Chondrocyte (in vitro differentiated cells): Measurements from ENCODE around the gene MBNL1. TPM values are rescaled to one million over a fixed set of nuclear protein-coding genes. Genes with fewer than 3 reads are reported as not detected.

Experiments used
- DNase-seq: peaks from one replicate; pipeline ENCODE4 v3.0.0; 2021; ENCODE audit warnings: mixed read lengths, low spot score
- H3K27ac Mint-ChIP-seq: one replicate; pipeline ENCODE4 v1.8.0; 2021; ENCODE audit warnings: mild to moderate bottlenecking, moderate library complexity, mixed read lengths; ENCODE audit not compliant: unreplicated experiment
- H3K27me3 Mint-ChIP-seq: 2 replicates; pipeline ENCODE4 v1.8.0; 2021; ENCODE audit warnings: low read depth, mixed read lengths
- H3K36me3 Mint-ChIP-seq: 2 replicates; pipeline ENCODE4 v1.8.0; 2021; ENCODE audit warnings: low read depth, mixed read lengths
- H3K4me1 Mint-ChIP-seq: 2 replicates; pipeline ENCODE4 v1.8.0; 2021; ENCODE audit warnings: low read depth, mild to moderate bottlenecking, mixed read lengths
- H3K4me3 Mint-ChIP-seq: one replicate; pipeline ENCODE4 v1.8.0; 2021; ENCODE audit warnings: mild to moderate bottlenecking, moderate library complexity, mixed read lengths; ENCODE audit not compliant: unreplicated experiment
- H3K9me3 Mint-ChIP-seq: 2 replicates; pipeline ENCODE4 v1.8.0; 2021; ENCODE audit warnings: low read depth, mixed read lengths
- total RNA-seq: library from RNA; stranded (reverse); gene quantifications from 3 replicates; pipeline ENCODE4 v1.2.1, GENCODE V29; 2021
- TF ChIP-seq, protein P1 (sequence below): fragments of 200-600 bp; sonication (generic); IDR thresholded peaks from 2 replicates; pipeline ENCODE4 v1.5.0; 2021; ENCODE audit warnings: antibody characterized with exemption, mild to moderate bottlenecking, moderate library complexity

MBNL1 gene
- total RNA-seq, 1 donor from 2014 or later, result 166 TPM

DNA sequence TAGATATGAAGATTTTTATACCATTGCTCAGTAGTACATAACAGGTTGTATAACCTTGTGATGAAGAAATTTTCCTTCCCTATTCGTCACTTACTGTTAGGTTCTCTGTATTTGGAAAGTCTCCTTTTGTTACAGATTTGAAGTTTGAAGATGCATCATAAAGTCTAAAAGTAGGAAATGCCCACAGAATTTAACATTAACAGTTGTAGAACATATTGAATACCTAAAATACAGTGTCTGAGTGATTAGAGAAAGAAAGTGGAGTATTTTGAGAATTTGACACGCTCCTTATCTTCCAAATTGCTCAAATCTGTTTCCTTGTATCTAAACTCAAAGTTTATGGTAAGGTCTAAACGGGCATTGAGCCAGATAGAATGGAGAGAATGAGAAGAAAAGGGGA lies 111.3 kb downstream of the MBNL1 start:
- DNase-seq, result no peak
- no peak overlapping the region for H3K4me3 Mint-ChIP-seq
- peak overlapping the region; percentile 83 for H3K27ac Mint-ChIP-seq
- H3K36me3 Mint-ChIP-seq, result no peaks in the 10 kb centered on the region
- no peaks in the 10 kb centered on the region for H3K27me3 Mint-ChIP-seq
- peaks cover 77% of the 10 kb centered on the region for H3K4me1 Mint-ChIP-seq
- TF ChIP-seq, protein P1, sequence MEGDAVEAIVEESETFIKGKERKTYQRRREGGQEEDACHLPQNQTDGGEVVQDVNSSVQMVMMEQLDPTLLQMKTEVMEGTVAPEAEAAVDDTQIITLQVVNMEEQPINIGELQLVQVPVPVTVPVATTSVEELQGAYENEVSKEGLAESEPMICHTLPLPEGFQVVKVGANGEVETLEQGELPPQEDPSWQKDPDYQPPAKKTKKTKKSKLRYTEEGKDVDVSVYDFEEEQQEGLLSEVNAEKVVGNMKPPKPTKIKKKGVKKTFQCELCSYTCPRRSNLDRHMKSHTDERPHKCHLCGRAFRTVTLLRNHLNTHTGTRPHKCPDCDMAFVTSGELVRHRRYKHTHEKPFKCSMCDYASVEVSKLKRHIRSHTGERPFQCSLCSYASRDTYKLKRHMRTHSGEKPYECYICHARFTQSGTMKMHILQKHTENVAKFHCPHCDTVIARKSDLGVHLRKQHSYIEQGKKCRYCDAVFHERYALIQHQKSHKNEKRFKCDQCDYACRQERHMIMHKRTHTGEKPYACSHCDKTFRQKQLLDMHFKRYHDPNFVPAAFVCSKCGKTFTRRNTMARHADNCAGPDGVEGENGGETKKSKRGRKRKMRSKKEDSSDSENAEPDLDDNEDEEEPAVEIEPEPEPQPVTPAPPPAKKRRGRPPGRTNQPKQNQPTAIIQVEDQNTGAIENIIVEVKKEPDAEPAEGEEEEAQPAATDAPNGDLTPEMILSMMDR, result no peak
- no peaks in the 10 kb centered on the region for H3K9me3 Mint-ChIP-seq

DNA sequence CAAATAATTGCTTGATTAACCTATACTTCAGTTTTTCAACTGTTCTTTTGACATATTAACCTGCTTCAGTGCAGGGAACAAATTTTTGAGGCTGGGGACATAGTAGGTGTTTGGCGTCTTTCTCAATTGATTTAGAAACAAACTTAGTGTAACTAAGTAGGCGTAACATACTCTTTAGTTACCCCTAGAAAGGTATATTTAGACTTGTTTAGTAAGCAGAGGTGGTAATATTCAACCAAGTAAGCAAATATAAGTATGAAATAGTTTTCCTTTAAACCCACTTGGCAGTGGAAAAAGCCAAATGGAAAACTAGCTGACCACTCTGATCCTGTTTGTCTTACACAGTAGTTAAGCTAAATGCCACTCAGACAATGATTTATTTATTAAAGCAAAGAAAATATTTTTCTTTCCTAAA lies 113.2 kb downstream of the MBNL1 start:
- no peak for DNase-seq
- Mint-ChIP-seq H3K4me3 (no peak overlapping the region), H3K9me3 (no peaks in the 10 kb centered on the region), H3K36me3 (no peaks in the 10 kb centered on the region), H3K27ac (peak overlapping the region; percentile 95), H3K4me1 (peaks cover 80% of the 10 kb centered on the region), H3K27me3 (no peaks in the 10 kb centered on the region)
- TF ChIP-seq, protein P1, result no peak

DNA sequence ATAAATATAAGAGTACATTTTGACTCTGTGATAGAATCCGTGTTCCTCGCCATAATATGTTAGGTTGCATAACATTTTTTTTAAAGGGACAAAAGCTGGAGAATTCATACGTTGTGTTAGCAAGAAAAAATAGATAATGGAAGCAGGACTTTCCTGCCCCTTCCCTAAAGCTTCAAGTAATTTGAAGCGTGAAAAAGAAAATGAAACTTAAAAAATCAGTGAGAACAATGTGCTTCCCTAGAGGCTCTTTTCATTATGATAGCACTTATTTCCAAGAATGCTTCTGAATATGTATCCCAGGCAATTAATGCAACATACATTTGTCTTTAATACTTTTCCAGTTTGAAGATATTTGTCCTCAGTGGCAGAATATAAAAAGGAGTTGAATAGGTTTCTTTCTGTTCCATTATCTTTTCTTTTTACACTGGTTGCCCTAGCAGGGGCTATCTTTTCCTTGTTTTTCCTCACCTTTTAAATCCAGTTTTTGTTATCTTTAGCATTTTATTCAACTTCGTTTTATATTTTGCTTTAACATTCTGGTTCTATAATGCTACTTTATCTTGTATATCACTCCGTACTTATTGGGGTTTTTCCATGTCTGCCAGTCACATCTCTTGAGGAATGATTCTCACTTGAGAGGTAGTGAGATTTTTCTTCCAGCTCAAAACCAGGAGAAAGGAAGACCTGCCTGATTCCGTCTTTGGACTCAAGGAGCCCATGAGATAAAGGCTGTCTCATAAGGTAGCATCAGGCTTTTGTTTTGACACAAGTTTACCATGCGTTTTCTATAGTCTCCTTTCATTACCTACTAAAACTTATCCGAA lies 113.8 kb downstream of the MBNL1 start:
- TF ChIP-seq, protein P1, result no peak
- H3K4me1 Mint-ChIP-seq, result peaks cover 81% of the 10 kb centered on the region
- no peaks in the 10 kb centered on the region for H3K9me3 Mint-ChIP-seq
- peak overlapping the region; percentile 95 for H3K27ac Mint-ChIP-seq
- no peak for DNase-seq
- no peaks in the 10 kb centered on the region for H3K27me3 Mint-ChIP-seq
- peak overlapping the region; percentile 64 for H3K4me3 Mint-ChIP-seq
- H3K36me3 Mint-ChIP-seq, result no peaks in the 10 kb centered on the region

DNA sequence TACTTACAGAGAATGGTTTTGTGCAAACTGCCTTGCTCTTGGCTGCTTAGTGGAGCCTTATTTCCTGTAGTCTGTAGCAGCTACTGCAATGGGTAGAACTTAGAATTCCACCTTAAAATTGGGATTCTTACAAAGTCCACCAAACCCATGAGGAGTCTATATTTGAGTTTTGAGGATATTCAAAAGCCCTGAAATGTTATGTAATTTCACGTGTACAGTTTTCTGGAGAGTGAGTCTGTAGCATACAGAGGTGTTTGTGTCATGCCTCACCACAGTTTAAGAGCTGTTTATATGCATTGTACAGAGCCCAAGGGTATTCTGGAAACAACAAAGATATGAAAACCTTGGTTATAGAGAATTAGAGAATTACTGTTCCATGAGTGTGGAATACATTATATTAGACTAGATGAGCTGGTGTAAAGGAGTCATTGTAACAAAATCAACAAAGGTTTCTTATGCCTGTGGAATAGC lies 114.4 kb downstream of the MBNL1 start:
- H3K27ac Mint-ChIP-seq, result peak overlapping the region; percentile 95
- TF ChIP-seq, protein P1, result no peak

DNA sequence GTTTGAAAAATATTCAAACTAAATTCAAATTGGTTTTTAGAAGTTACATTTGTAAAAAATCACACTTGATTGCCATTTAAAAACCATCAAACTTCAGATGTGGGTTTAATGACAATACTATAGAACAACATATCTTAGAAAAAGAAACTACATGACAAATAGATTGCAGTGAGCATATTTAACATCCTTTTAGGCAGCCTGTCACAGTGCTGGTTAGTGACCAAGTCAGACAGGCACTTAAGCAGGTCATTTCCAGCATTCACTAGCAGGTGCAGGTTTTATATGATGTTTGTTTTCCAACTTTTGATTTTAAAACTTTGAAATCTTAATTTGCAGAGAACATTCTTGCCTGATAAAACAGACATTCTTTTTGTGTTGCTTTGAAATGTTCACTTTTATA lies 115.7 kb downstream of the MBNL1 start:
- H3K9me3 Mint-ChIP-seq, result no peaks in the 10 kb centered on the region
- H3K27me3 Mint-ChIP-seq, result no peaks in the 10 kb centered on the region
- peak overlapping the region; percentile 63 for H3K27ac Mint-ChIP-seq
- TF ChIP-seq, protein P1, result no peak
- peaks cover 91% of the 10 kb centered on the region for H3K4me1 Mint-ChIP-seq
- H3K4me3 Mint-ChIP-seq, result no peak overlapping the region
- no peak for DNase-seq
- H3K36me3 Mint-ChIP-seq, result no peaks in the 10 kb centered on the region

More for the DNA sequence above, 114.4 kb downstream of the MBNL1 start:
- Mint-ChIP-seq H3K9me3 (no peaks in the 10 kb centered on the region), H3K27me3 (no peaks in the 10 kb centered on the region), H3K36me3 (no peaks in the 10 kb centered on the region), H3K4me1 (peaks cover 83% of the 10 kb centered on the region), H3K4me3 (peak overlapping the region; percentile 64)
- no peak for DNase-seq
